T-helper 17 cell (primary cell): ENCODE results near the gene ZNF674. TPM values are rescaled to one million over a fixed set of nuclear protein-coding genes. Genes with fewer than 3 reads are reported as not detected.
A peak's percentile ranks its signal among the peaks of the same experiment; 100 is the strongest.
"Not testable (repeated sequence)": the region's sequence is repeated elsewhere in the genome, so short reads cannot be mapped to it uniquely, and the experiment has no call there.

Experiments
- ATAC-seq: fragments of 150-1000 bp; cut with Tn5 transposase; 2 replicates; pipeline ENCODE4 v1.10.0; 2021; ENCODE audit warnings: mild to moderate bottlenecking, moderate library complexity
- DNase-seq, 3 donors: peaks; one replicate each; pipeline versions ENCODE4 v3.0.0 to v3.0.0-alpha.2; 2020 to 2021
- H3K9me3 ChIP-seq: one replicate; pipeline ENCODE4 v1.7.0; 2013; ENCODE audit warnings: low read length, mild to moderate bottlenecking; ENCODE audit not compliant: control insufficient read depth, poor library complexity, severe bottlenecking
- H3K27ac Mint-ChIP-seq: one replicate; pipeline ENCODE4 v1.8.0; 2022; ENCODE audit warnings: mild to moderate bottlenecking, moderate library complexity, mixed read lengths
- H3K27me3 Mint-ChIP-seq: one replicate; pipeline ENCODE4 v1.8.0; 2022; ENCODE audit warnings: mixed read lengths
- H3K36me3 Mint-ChIP-seq: one replicate; pipeline ENCODE4 v1.8.0; 2022; ENCODE audit warnings: low read depth, mixed read lengths
- H3K4me1 Mint-ChIP-seq: one replicate; pipeline ENCODE4 v1.8.0; 2022; ENCODE audit warnings: mild to moderate bottlenecking, mixed read lengths
- H3K4me3 Mint-ChIP-seq: one replicate; pipeline ENCODE4 v1.8.0; 2022; ENCODE audit warnings: mild to moderate bottlenecking, moderate library complexity, mixed read lengths
- total RNA-seq, 4 donors: library from RNA in 2 of 4; stranded (reverse) in 2 of 4; gene quantifications; one replicate each; pipeline ENCODE4 v1.2.3 and lab custom pipeline; 2022 to 2026

ZNF674 gene
- total RNA-seq, 2 donors from 2014 or later: 1.6 to 3.9 TPM

DNA sequence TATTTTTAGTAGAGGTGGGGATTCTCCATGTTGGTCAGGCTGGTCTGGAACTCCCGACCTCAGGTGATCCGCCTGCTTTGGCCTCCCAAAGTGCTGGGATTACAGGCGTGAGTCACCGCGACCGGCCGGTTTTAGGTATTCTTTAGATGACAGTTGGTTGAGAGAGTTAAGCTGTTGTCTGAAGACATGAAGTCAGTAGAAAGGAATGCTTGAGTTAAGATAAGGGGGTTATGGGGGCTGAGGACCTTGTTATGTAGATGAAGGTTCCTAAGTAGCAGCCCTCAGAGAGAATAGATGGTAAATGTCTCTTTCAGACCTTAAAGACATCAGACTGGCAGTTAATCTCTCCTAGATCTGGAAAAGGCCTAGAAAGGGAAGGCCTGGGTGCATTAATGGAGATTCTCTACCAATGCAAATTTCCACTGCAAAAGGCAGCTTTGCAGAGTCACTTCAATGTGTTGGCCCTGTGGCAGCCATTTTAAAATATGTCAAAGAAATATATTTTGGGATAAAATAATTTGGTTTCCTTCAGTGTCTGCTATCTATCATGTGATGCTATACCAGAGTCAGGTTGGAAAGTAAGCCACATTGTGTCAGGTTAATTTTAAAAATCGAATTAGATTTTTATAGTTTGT lies 6.4 kb upstream of the ZNF674 start:
- Mint-ChIP-seq H3K4me1 (peaks cover 2% of the 10 kb centered on the region), H3K27me3 (no peaks in the 10 kb centered on the region), H3K4me3 (no peak overlapping the region), H3K36me3 (peaks cover 2% of the 10 kb centered on the region), H3K27ac (no peak overlapping the region)
- DNase-seq: no peak
- ATAC-seq: no peak
- H3K9me3 ChIP-seq: no peaks in the 10 kb centered on the region

DNA sequence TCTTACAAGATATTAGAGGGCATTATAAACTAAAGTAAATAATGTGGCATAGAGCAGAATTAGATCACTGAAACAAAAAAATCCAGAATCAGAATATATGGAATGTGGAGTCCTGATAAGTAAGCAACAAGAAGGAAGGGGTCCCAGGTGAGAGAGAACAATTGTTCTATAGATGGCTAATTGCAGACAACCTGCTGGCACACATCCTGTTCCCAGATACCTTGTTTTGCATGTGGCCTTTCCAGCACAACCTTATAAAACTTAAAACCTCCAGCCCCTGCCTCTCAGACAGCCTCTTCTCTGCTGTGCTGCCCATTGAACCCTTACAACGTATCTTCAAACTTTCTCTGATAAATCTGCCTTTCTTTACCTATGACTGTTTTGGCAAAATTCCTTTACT lies 4.7 kb upstream of the ZNF674 start:
- H3K27ac Mint-ChIP-seq: no peak overlapping the region
- DNase-seq: no peak
- H3K4me3 Mint-ChIP-seq: no peak overlapping the region
- peaks cover 6% of the 10 kb centered on the region for H3K4me1 Mint-ChIP-seq
- no peak for ATAC-seq
- no peaks in the 10 kb centered on the region for H3K27me3 Mint-ChIP-seq
- H3K9me3 ChIP-seq: no peaks in the 10 kb centered on the region
- peaks cover 2% of the 10 kb centered on the region for H3K36me3 Mint-ChIP-seq

DNA sequence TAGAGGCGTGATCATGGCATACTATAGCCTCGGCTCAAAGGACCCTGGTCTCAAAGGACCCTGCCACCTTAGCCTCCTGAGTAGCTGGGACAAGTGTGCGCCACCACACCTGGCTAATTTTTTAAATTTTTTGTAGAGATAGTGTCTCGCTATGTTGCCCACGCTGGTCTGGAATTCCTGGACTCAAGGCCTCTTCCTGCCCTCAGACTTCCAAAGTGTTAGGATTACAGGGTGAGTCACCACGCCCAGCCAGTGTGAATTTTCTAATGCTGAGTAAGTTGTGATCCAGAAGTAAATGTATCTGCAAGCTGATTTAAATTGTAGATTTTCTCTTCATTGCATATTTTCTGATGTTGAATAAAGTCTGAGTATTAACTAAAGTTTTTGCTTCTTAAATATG lies 2.6 kb upstream of the ZNF674 start:
- ATAC-seq (no peak), DNase-seq (no peak)
- Mint-ChIP-seq H3K4me1 (peaks cover 6% of the 10 kb centered on the region), H3K36me3 (peaks cover 2% of the 10 kb centered on the region), H3K27ac (no peak overlapping the region), H3K4me3 (no peak overlapping the region), H3K27me3 (no peaks in the 10 kb centered on the region)
- H3K9me3 ChIP-seq: no peaks in the 10 kb centered on the region

DNA sequence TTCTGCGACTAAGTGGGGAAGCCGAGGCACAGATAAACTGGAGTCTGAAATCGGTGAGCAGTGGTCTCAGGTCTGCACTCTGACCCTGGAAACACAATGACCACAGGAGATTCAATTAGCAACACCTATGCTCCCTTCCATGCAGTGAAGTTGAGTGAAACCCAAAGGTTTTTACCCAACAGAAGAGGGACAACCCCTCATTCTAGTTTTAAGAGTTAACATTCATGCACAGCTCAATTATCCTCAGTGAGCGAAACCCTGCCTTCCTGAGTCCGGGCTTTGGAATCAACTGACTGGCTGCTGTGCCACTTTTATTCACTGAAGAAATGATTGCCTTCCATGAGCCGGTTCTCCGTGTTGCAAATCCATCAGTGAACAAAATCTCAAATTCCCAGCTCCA lies 694 bp downstream of the ZNF674 start:
- H3K4me1 Mint-ChIP-seq, H3K27me3 Mint-ChIP-seq, H3K9me3 ChIP-seq, DNase-seq, ATAC-seq, H3K36me3 Mint-ChIP-seq: not testable (repeated sequence)
- Mint-ChIP-seq H3K4me3 (peak overlapping the region; percentile 95), H3K27ac (peak overlapping the region; percentile 96)

DNA sequence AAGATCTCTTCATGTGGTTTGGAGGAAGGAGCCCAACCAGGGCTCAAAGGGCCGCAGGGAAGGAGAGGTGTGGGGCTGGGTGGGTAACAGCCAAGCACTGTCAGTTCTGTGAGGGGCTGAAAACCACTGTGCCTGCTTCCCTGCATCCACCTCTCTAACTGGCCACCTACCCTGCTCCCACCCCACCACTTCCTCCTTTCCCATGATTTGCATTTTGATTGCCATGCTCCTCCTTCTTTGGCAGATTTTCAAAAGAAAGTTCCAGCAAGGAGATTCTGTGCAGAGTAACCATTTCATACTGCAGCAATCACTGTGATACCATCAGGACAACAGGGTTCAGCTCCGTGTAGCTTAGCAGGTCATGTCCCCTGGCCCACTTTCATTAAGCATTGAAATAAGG lies 1.8 kb downstream of the ZNF674 start:
- H3K4me1 Mint-ChIP-seq: peaks cover 6% of the 10 kb centered on the region
- no peaks in the 10 kb centered on the region for H3K27me3 Mint-ChIP-seq
- DNase-seq: no peak
- H3K9me3 ChIP-seq: no peaks in the 10 kb centered on the region
- no peak overlapping the region for H3K4me3 Mint-ChIP-seq
- H3K27ac Mint-ChIP-seq: no peak overlapping the region
- ATAC-seq: no peak
- H3K36me3 Mint-ChIP-seq: no peaks in the 10 kb centered on the region

DNA sequence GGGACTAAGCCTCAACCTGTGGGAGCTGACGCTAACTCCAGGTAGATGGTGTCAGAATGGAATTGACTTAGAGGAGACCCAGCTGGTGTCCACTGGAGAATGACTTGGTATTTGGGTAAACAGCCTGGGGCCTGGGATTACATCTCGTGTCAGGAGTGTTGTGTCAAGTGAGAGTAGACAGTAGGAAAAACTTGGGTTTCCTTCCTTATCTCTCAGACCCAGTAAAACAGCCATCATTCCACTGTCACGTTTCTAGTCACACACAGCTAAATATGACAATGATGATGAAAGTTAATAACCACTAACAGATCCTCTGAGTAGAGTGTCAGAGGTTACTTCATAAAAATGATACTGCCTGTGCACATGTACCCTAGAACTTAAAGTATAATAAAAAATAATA lies 13.8 kb downstream of the ZNF674 start:
- Mint-ChIP-seq H3K27ac (no peak overlapping the region), H3K4me1 (peaks cover 2% of the 10 kb centered on the region), H3K36me3 (no peaks in the 10 kb centered on the region), H3K27me3 (no peaks in the 10 kb centered on the region), H3K4me3 (no peak overlapping the region)
- no peaks in the 10 kb centered on the region for H3K9me3 ChIP-seq
- ATAC-seq: no peak
- DNase-seq: no peak

DNA sequence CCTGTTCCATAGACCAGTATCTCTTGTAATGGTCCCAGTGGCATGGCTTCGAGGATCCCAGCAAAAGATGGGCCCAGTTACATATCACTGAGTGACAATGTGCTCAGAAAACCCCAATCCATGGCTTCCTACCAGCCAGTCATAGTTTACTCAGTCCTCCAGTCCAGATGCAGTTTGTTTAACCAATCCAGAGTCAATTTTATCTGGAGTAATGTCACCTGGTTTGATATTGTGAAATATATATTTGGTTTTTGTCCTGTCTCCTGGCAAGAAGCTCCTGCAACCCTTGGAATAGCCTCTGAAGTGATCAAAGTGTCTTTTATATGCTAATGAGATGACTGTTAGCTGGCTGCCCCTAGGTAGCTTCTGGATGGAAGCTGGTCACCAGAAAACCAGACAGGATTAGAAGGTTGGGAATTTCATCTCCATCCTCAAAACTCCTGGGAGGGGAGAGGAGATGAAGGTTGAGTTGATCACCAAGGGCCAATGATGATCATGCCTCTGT lies 14.8 kb downstream of the ZNF674 start:
- not testable (repeated sequence) for ATAC-seq, H3K9me3 ChIP-seq, H3K4me3 Mint-ChIP-seq, H3K27me3 Mint-ChIP-seq, H3K27ac Mint-ChIP-seq, H3K4me1 Mint-ChIP-seq, H3K36me3 Mint-ChIP-seq, DNase-seq

DNA sequence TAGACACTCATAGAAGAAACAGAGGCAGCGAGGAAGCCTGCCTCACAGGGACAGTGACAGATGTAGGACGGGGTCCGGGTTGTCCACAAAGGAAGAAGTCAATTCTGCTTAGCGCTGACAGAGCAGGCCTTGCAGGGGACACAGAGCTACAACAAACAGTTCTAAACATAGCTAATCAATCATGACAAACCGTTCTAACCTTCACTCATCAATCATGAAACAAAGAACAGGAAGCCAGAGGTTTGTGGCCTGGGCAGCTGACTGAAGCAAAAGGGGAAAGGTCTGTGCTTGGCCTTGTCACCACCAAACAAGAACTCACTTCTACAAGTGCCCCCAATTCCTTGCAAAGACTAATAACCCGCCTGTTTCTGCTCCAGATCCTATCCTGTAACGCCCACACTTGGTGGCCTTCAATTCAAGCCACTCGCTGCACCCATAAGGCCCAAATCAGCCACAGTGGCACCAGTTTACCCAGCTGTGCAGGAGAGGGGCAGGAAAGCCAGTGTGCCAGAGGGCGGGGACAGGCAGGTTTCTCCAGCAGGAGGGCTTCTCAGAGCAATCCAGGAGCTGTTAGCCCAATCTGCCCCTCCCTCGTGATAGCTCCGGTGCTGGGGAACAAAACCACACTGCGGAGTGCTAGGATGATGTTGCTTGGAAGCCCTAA lies 15.3 kb downstream of the ZNF674 start:
- not testable (repeated sequence) for H3K36me3 Mint-ChIP-seq, H3K9me3 ChIP-seq, H3K4me1 Mint-ChIP-seq, H3K4me3 Mint-ChIP-seq, DNase-seq, H3K27ac Mint-ChIP-seq, H3K27me3 Mint-ChIP-seq, ATAC-seq

DNA sequence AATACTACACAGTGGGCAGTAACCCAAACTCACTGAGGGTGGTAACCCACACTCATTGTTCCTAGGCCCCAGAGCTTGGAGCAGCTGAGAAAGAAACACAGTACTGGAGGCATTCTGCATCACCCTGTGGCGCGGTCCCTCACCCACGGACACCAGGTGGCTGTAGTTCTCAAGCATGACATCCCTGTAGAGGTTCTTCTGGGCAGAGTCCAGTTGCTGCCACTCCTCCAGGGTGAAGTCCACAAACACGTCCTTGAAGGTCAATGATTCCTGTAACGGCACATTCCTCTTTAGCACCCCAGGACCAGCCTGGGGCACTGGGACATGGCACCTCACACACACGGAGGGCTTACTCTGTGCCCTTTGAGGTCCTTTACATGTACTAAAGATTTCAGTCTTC lies 16.6 kb downstream of the ZNF674 start:
- not testable (repeated sequence) for H3K27ac Mint-ChIP-seq, H3K36me3 Mint-ChIP-seq, H3K4me3 Mint-ChIP-seq, DNase-seq, H3K4me1 Mint-ChIP-seq, H3K27me3 Mint-ChIP-seq, H3K9me3 ChIP-seq, ATAC-seq

DNA sequence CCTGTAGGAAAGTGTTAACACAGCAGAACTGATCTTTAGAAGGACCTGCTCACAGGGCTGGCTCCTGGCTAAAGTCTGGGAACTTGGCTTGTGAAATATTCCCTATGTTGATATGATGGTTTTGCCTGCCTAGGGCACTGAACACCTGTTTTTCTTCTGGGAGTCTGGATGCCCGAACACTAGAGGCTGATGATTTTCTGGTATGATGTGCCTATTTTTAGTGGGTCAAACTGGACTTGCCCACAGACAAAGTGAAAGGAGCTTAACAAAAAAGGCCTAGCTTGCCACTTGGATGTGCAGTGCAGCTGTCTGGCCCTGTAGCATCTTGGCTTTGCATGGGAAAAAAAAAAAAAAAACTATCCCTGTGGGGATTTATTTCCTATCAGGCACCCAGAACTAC lies 39.1 kb downstream of the ZNF674 start:
- ATAC-seq (no peak), DNase-seq (no peak)
- Mint-ChIP-seq H3K4me1 (no peaks in the 10 kb centered on the region), H3K4me3 (no peak overlapping the region), H3K36me3 (peaks cover 2% of the 10 kb centered on the region), H3K27ac (no peak overlapping the region), H3K27me3 (no peaks in the 10 kb centered on the region)
- H3K9me3 ChIP-seq: no peaks in the 10 kb centered on the region

DNA sequence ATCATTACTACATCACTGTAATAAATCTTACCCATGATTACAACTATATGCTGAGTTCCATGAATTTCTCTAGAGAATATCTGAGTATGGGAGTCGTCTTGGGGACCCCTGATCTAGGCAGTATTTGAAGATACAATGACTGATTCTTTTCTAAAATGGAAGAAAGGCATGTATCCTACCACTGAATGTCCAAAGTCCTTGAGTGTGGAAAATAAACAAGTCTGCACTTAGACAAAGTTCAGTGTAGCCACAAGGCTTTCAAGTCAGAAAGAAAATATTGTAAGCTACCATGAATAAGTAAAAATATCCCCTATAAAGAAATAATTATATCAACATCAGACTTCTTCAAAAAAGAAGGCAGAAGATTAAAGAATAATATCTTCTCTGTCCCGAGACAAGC lies 42.4 kb downstream of the ZNF674 start:
- H3K4me3 Mint-ChIP-seq: no peak overlapping the region
- H3K9me3 ChIP-seq: peaks cover 2% of the 10 kb centered on the region
- ATAC-seq: no peak

DNA sequence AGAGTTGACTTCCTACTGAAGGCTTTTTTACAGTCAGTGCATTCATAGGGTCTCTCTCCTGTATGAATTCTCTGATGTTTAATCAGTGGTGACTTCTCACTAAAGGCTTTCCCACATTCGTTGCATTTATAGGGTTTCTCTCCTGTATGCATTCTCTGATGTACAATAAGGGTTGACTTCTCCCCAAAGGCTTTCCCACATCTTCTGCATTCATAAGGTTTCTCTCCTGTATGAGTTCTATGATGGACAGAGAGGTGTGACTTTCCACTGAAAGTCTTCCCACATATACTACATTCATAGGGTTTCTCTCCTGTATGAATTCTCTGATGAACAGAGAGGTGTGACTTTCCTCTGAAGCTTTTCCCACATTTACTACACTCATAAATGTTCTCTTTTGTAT lies 45.2 kb downstream of the ZNF674 start:
- ATAC-seq: no peak
- H3K9me3 ChIP-seq: peaks cover 2% of the 10 kb centered on the region
- H3K27me3 Mint-ChIP-seq: no peaks in the 10 kb centered on the region
- no peak overlapping the region for H3K27ac Mint-ChIP-seq
- DNase-seq: no peak
- peak overlapping the region; percentile 2 for H3K4me3 Mint-ChIP-seq
- peaks cover 2% of the 10 kb centered on the region for H3K36me3 Mint-ChIP-seq
- H3K4me1 Mint-ChIP-seq: no peaks in the 10 kb centered on the region

More for the DNA sequence above, 42.4 kb downstream of the ZNF674 start:
- no peak for DNase-seq
- H3K4me1 Mint-ChIP-seq: no peaks in the 10 kb centered on the region
- H3K27me3 Mint-ChIP-seq: no peaks in the 10 kb centered on the region
- H3K27ac Mint-ChIP-seq: no peak overlapping the region
- peaks cover 2% of the 10 kb centered on the region for H3K36me3 Mint-ChIP-seq

DNA sequence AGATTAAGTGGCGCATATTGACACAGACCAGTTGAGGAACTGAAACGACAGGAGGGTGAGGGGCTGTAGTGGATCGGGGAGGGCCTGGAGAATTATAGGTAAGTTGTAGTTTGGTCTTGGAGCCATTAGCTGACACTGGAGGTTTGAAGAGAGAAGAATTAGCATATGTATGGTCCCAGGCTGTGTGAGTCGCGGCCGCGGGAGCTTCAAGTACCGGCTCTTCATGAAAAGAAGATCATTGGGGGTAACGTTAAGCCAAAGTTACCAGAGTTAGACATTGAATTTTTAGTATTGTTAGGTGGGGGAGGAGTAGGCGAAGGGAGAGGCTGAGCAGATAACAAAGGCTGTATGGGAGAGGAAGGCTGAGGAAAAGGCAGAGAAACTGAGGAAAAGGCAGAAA lies 56.5 kb downstream of the ZNF674 start:
- Mint-ChIP-seq H3K4me3 (no peak overlapping the region), H3K36me3 (peaks cover 5% of the 10 kb centered on the region)

DNA sequence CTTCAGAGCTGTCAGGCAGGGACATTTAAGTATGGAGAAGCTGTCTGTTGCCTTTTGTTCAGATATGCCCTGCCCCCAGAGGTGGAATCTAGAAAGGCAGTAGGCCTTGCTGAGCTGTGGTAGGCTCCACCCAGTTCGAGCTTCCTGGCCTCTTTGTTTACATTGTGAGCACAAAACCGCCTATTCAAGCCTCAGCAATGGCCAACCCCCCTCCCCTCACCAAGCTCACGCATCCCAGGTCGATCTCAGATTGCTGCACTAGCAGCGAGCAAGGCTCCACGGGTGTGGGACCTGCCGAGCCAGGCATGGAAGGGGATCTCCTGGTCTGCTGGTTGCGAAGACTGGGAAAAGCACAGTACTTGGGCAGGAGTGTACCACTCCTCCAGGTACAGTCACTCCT lies 59.3 kb downstream of the ZNF674 start:
- peaks cover 5% of the 10 kb centered on the region for H3K36me3 Mint-ChIP-seq
- no peak for ATAC-seq
- DNase-seq: no peak
- H3K9me3 ChIP-seq: no peaks in the 10 kb centered on the region
- no peak overlapping the region for H3K4me3 Mint-ChIP-seq
- H3K27ac Mint-ChIP-seq: no peak overlapping the region
- H3K27me3 Mint-ChIP-seq: no peaks in the 10 kb centered on the region
- H3K4me1 Mint-ChIP-seq: no peaks in the 10 kb centered on the region

More for the DNA sequence above, 56.5 kb downstream of the ZNF674 start:
- no peaks in the 10 kb centered on the region for H3K27me3 Mint-ChIP-seq
- no peak for DNase-seq
- H3K4me1 Mint-ChIP-seq: no peaks in the 10 kb centered on the region
- H3K9me3 ChIP-seq: no peaks in the 10 kb centered on the region
- no peak overlapping the region for H3K27ac Mint-ChIP-seq
- ATAC-seq: no peak
